ENCODE results near the gene PLCG1. TPM values are rescaled to one million over a fixed set of nuclear protein-coding genes. Genes with fewer than 3 reads are reported as not detected.
A peak's percentile ranks its signal among the peaks of the same experiment; 100 is the strongest.

PLCG1 gene
- total RNA-seq, 1 experiment from 2014 or later, result 33.2 TPM

DNA sequence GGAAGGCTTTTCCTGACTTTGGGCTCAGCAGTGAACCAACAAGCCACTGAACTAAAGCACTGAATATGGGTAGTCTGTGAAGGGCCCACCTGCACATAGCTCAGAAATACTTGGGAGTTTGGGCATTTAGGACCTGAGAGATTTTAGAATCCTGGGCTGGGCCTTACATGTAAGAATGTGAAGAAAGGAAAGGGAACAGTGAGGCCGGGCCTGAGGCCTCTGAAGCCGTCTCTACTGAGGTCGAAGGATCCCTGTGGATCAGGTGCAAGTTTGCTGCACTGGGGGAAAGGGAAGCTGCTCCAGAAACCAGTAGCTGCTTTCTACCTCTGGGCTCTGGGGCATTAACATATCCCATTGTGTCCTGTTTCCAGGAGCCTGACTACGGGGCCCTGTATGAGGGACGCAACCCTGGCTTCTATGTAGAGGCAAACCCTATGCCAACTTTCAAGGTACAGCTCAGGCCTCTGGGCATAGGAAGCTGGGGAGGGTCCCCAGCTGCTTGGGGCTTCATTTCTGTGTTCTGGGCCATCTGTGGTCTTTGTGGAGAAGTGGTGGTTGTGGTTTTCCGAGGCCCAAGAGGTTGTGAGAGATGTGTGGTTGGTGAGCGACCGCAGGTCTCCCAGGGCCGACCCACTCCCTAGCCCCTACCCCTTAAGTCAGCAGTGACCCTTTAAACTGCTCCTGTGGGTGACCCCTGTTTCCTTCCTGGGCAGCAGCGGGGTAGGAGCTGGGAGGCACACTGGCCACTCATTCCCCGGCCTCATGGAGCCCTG, 30.3 kb downstream of the PLCG1 start:
- CTCF ChIA-PET, result interaction anchor here (0.5 to 16.9 kb wide), 7 partner anchors 21 to 244 kb away, joined by 4 to 314 read pairs (median 7); partner anchors contain the start of gene LPIN3
- no peak for DNase-seq (ENCODE audit: unreplicated experiment)
- Mint-ChIP-seq H3K4me3 (ENCODE audit: unreplicated experiment) (no peak overlapping the region), H3K4me1 (ENCODE audit: insufficient read depth, unreplicated experiment) (peaks cover 15% of the 10 kb centered on the region), H3K36me3 (ENCODE audit: insufficient read depth, unreplicated experiment) (peaks cover 48% of the 10 kb centered on the region), H3K9me3 (ENCODE audit: unreplicated experiment) (no peaks in the 10 kb centered on the region), H3K27me3 (ENCODE audit: insufficient read depth, unreplicated experiment) (no peaks in the 10 kb centered on the region), H3K27ac (ENCODE audit: low read depth, unreplicated experiment) (peak overlapping the region; percentile 6)
- TF ChIP-seq, protein P1, sequence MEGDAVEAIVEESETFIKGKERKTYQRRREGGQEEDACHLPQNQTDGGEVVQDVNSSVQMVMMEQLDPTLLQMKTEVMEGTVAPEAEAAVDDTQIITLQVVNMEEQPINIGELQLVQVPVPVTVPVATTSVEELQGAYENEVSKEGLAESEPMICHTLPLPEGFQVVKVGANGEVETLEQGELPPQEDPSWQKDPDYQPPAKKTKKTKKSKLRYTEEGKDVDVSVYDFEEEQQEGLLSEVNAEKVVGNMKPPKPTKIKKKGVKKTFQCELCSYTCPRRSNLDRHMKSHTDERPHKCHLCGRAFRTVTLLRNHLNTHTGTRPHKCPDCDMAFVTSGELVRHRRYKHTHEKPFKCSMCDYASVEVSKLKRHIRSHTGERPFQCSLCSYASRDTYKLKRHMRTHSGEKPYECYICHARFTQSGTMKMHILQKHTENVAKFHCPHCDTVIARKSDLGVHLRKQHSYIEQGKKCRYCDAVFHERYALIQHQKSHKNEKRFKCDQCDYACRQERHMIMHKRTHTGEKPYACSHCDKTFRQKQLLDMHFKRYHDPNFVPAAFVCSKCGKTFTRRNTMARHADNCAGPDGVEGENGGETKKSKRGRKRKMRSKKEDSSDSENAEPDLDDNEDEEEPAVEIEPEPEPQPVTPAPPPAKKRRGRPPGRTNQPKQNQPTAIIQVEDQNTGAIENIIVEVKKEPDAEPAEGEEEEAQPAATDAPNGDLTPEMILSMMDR (IDR thresholded peaks at IDR 0.05; ENCODE audit: unreplicated experiment), result no peak
- no TSS peak for BruUV-seq (replicated peaks)
- intact Hi-C loops (cut with micrococcal nuclease), result no loop called here
- POLR2A ChIA-PET, result interaction anchor here (1.2 to 2.9 kb wide), 2 partner anchors 10 to 29 kb away, joined by 3 to 14 read pairs; partner anchors contain the start of gene PLCG1

GRCh38 chr20:41168281-41169161, 31.2 kb downstream of the PLCG1 start:
- intact Hi-C loops (cut with micrococcal nuclease), result no loop called here
- peaks cover 15% of the 10 kb centered on the region for H3K4me1 Mint-ChIP-seq (ENCODE audit: insufficient read depth, unreplicated experiment)
- H3K27ac Mint-ChIP-seq (ENCODE audit: low read depth, unreplicated experiment), result no peak overlapping the region
- no peak for DNase-seq (ENCODE audit: unreplicated experiment)
- no TSS peak for BruUV-seq (replicated peaks)
- H3K36me3 Mint-ChIP-seq (ENCODE audit: insufficient read depth, unreplicated experiment), result peaks cover 48% of the 10 kb centered on the region
- H3K4me3 Mint-ChIP-seq (ENCODE audit: unreplicated experiment), result no peak overlapping the region
- POLR2A ChIA-PET, result interaction anchor here (2.3 to 2.9 kb wide), 3 partner anchors 30 to 169 kb away, joined by 9 to 14 read pairs (median 9); partner anchors contain the start of gene PLCG1
- TF ChIP-seq, protein P1 (IDR thresholded peaks at IDR 0.05; ENCODE audit: unreplicated experiment), result no peak
- H3K27me3 Mint-ChIP-seq (ENCODE audit: insufficient read depth, unreplicated experiment), result no peaks in the 10 kb centered on the region
- no peaks in the 10 kb centered on the region for H3K9me3 Mint-ChIP-seq (ENCODE audit: unreplicated experiment)
- CTCF ChIA-PET, result interaction anchor here (0.5 to 16.9 kb wide), 8 partner anchors 22 to 170 kb away, joined by 4 to 314 read pairs (median 8); partner anchors contain the start of gene LPIN3

- TF ChIP-seq, protein P1 (IDR thresholded peaks at IDR 0.05; ENCODE audit: unreplicated experiment), result no peak
- Mint-ChIP-seq H3K4me1 (ENCODE audit: insufficient read depth, unreplicated experiment) (peaks cover 15% of the 10 kb centered on the region), H3K27me3 (ENCODE audit: insufficient read depth, unreplicated experiment) (no peaks in the 10 kb centered on the region), H3K4me3 (ENCODE audit: unreplicated experiment) (no peak overlapping the region), H3K36me3 (ENCODE audit: insufficient read depth, unreplicated experiment) (peaks cover 54% of the 10 kb centered on the region), H3K27ac (ENCODE audit: low read depth, unreplicated experiment) (peak overlapping the region; percentile 21), H3K9me3 (ENCODE audit: unreplicated experiment) (no peaks in the 10 kb centered on the region)
- intact Hi-C loops (cut with micrococcal nuclease), result no loop called here
- no TSS peak for BruUV-seq (replicated peaks)
- DNase-seq (ENCODE audit: unreplicated experiment), result no peak
- ChIA-PET POLR2A (interaction anchor here (0.8 to 2.9 kb wide), 10 partner anchors 12 to 171 kb away, joined by 3 to 14 read pairs (median 4); partner anchors contain the start of genes LPIN3 and PLCG1), CTCF (interaction anchor here (0.5 to 16.9 kb wide), 10 partner anchors 12 to 429 kb away, joined by 3 to 314 read pairs (median 8); partner anchors contain the start of gene LPIN3)
Observed at GRCh38 chr20:41169162-41169690, 31.9 kb downstream of the PLCG1 start.
